ENCODE results near the gene SLC6A18.

Gene SLC6A18

GRCh38 chr5:1241509-1242080 is 16.4 kb downstream of the SLC6A18 start:
- H3K27me3 ChIP-seq (ENCODE audit: low read length): no peaks in the 10 kb centered on the region

GRCh38 chr5:1242733-1243486 is 17.7 kb downstream of the SLC6A18 start:
- Histone ChIP-seq H3K9me3 (ENCODE audit: insufficient read depth, low read length) (no peaks in the 10 kb centered on the region), H4K20me1 (ENCODE audit: low read depth, low read length) (no peaks in the 10 kb centered on the region), H3K4me2 (ENCODE audit: low read depth, low read length, poor library complexity, severe bottlenecking) (no peak overlapping the region), H3K9me2 (replicated peaks; ENCODE audit: insufficient read depth, low read length) (no peaks in the 10 kb centered on the region), H3F3A (ENCODE audit: insufficient read depth) (no peaks in the 10 kb centered on the region), H2AFZ (ENCODE audit: low read depth, low read length, severe bottlenecking) (no peak overlapping the region), H3K27ac (ENCODE audit: low read depth, low read length) (no peak overlapping the region), H3K27me3 (ENCODE audit: low read length) (no peaks in the 10 kb centered on the region), H3K9ac (ENCODE audit: low read length) (no peak overlapping the region), H3K79me2 (ENCODE audit: insufficient read depth, low read length) (no peaks in the 10 kb centered on the region), H3K4me3 (ENCODE audit: insufficient read depth, low read length, poor library complexity, severe bottlenecking) (no peak overlapping the region), H3K36me3 (ENCODE audit: low read length) (no peaks in the 10 kb centered on the region)
- TF ChIP-seq EZH2phosphoT487 (conservative IDR thresholded peaks at IDR 0.05; ENCODE audit: low read length) (no peak), CTCF (IDR thresholded peaks at IDR 0.05; ENCODE audit: insufficient read depth, low read length, poor library complexity, severe bottlenecking) (no peak)

More at GRCh38 chr5:1241509-1242080, 16.4 kb downstream of the SLC6A18 start:
- Histone ChIP-seq H4K20me1 (ENCODE audit: low read depth, low read length) (no peaks in the 10 kb centered on the region), H3K79me2 (ENCODE audit: insufficient read depth, low read length) (no peaks in the 10 kb centered on the region), H3K36me3 (ENCODE audit: low read length) (no peaks in the 10 kb centered on the region), H3K9me3 (ENCODE audit: insufficient read depth, low read length) (no peaks in the 10 kb centered on the region), H2AFZ (ENCODE audit: low read depth, low read length, severe bottlenecking) (no peak overlapping the region), H3K9ac (ENCODE audit: low read length) (no peak overlapping the region), H3K9me2 (replicated peaks; ENCODE audit: insufficient read depth, low read length) (no peaks in the 10 kb centered on the region), H3K27ac (ENCODE audit: low read depth, low read length) (no peak overlapping the region), H3F3A (ENCODE audit: insufficient read depth) (no peaks in the 10 kb centered on the region), H3K4me2 (ENCODE audit: low read depth, low read length, poor library complexity, severe bottlenecking) (no peak overlapping the region), H3K4me3 (ENCODE audit: insufficient read depth, low read length, poor library complexity, severe bottlenecking) (no peak overlapping the region)
- TF ChIP-seq EZH2phosphoT487 (conservative IDR thresholded peaks at IDR 0.05; ENCODE audit: low read length): no peak
- no peak for TF ChIP-seq CTCF (IDR thresholded peaks at IDR 0.05; ENCODE audit: insufficient read depth, low read length, poor library complexity, severe bottlenecking)

GRCh38 chr5:1243487-1244130 is 18.4 kb downstream of the SLC6A18 start:
- Histone ChIP-seq H3K27me3 (ENCODE audit: low read length) (no peaks in the 10 kb centered on the region), H3F3A (ENCODE audit: insufficient read depth) (no peaks in the 10 kb centered on the region), H3K9me3 (ENCODE audit: insufficient read depth, low read length) (no peaks in the 10 kb centered on the region), H3K27ac (ENCODE audit: low read depth, low read length) (no peak overlapping the region), H2AFZ (ENCODE audit: low read depth, low read length, severe bottlenecking) (no peak overlapping the region), H3K79me2 (ENCODE audit: insufficient read depth, low read length) (no peaks in the 10 kb centered on the region), H3K9ac (ENCODE audit: low read length) (no peak overlapping the region), H3K36me3 (ENCODE audit: low read length) (no peaks in the 10 kb centered on the region), H3K9me2 (replicated peaks; ENCODE audit: insufficient read depth, low read length) (no peaks in the 10 kb centered on the region), H4K20me1 (ENCODE audit: low read depth, low read length) (no peaks in the 10 kb centered on the region), H3K4me3 (ENCODE audit: insufficient read depth, low read length, poor library complexity, severe bottlenecking) (no peak overlapping the region), H3K4me2 (ENCODE audit: low read depth, low read length, poor library complexity, severe bottlenecking) (no peak overlapping the region)
- no peak for TF ChIP-seq EZH2phosphoT487 (conservative IDR thresholded peaks at IDR 0.05; ENCODE audit: low read length)

GRCh38 chr5:1244255-1244654 is 19.1 kb downstream of the SLC6A18 start:
- no peaks in the 10 kb centered on the region for H3K9me3 ChIP-seq (ENCODE audit: insufficient read depth, low read length)
- no peak overlapping the region for H2AFZ ChIP-seq (ENCODE audit: low read depth, low read length, severe bottlenecking)
- H3K9me2 ChIP-seq (replicated peaks; ENCODE audit: insufficient read depth, low read length): no peaks in the 10 kb centered on the region
- no peak overlapping the region for H3K9ac ChIP-seq (ENCODE audit: low read length)
- no peak for TF ChIP-seq CTCF (IDR thresholded peaks at IDR 0.05; ENCODE audit: insufficient read depth, low read length, poor library complexity, severe bottlenecking)
- TF ChIP-seq EZH2phosphoT487 (conservative IDR thresholded peaks at IDR 0.05; ENCODE audit: low read length): no peak
- H3K27me3 ChIP-seq (ENCODE audit: low read length): no peaks in the 10 kb centered on the region
- no peaks in the 10 kb centered on the region for H3K36me3 ChIP-seq (ENCODE audit: low read length)
- H3K27ac ChIP-seq (ENCODE audit: low read depth, low read length): no peak overlapping the region
- no peak overlapping the region for H3K4me3 ChIP-seq (ENCODE audit: insufficient read depth, low read length, poor library complexity, severe bottlenecking)
- no peaks in the 10 kb centered on the region for H4K20me1 ChIP-seq (ENCODE audit: low read depth, low read length)
- H3F3A ChIP-seq (ENCODE audit: insufficient read depth): no peaks in the 10 kb centered on the region
- no peaks in the 10 kb centered on the region for H3K79me2 ChIP-seq (ENCODE audit: insufficient read depth, low read length)
- H3K4me2 ChIP-seq (ENCODE audit: low read depth, low read length, poor library complexity, severe bottlenecking): no peak overlapping the region

All from SU-DHL-6 (cell line).